ENCODE results near the gene R3HDML.

R3HDML gene

DNA sequence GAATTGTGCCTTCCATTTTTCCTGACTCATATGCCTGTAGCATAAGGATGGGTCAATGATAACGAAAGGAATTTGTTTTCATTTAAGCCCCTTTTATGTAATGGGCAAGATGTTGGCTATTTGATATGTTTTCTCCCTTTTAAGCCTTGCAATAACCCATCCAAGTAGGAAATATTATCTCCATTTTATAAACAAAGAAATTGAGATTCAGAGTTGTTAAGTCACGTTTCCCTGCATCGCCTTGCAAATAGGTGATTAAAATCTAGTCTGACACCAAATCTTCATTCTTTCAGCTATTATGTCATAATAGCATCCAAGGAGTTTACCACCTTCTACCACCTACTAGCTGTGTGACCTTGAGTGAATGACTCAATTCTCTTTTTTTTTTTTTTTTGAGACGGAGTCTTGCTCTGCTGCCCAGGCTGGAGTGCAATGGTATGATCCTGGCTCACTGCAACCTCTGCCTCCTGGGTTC lies 25.7 kb downstream of the R3HDML start:
- no peak for TF ChIP-seq POLR2A (IDR thresholded peaks at IDR 0.05; ENCODE audit: low read length)
- DNase-seq: no peak

DNA sequence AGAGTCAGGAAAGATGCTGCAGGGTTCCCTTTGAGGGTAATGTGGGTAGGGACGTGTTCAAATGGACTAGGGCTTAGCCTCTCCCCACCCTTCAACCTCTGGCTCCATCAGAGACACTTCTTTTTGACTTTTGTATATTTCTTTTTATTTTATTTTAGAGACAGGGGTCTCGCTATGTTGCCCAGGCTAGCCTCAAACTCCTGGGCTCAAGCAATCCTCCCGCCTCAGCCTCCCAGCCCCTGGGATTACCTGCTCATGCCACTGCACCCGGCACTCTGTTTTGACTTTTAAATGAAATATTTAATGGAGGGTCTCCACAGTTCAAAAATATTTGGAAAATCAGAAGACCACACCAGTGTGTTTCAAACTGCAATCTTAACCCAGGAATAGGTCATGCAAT lies 27.2 kb downstream of the R3HDML start:
- no peak for TF ChIP-seq POLR2A (IDR thresholded peaks at IDR 0.05; ENCODE audit: low read length)
- no peak for TF ChIP-seq GATA1 (IDR thresholded peaks at IDR 0.05; ENCODE audit: low read depth, low read length)
- DNase-seq: no peak

DNA sequence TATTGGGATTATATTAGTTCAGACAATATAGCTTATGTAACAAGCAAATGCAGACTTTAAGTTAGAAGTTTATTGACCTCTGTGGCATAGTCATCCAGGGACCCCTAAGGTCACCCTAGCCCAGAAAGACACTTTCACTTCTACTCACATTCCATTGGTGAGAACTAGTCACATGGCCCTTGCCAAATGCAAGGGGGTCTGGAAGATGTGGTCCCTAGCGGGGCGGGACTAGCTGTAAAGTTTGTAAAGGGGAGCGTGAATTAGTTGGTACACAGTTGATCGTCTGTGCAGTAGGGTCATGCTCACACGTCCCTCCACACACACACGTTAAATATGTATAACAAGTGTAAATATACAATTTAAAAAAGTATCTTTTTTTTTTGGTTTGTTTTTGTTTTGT lies 27.9 kb downstream of the R3HDML start:
- no peak for TF ChIP-seq POLR2A (IDR thresholded peaks at IDR 0.05; ENCODE audit: low read length)
- no peak for DNase-seq

DNA sequence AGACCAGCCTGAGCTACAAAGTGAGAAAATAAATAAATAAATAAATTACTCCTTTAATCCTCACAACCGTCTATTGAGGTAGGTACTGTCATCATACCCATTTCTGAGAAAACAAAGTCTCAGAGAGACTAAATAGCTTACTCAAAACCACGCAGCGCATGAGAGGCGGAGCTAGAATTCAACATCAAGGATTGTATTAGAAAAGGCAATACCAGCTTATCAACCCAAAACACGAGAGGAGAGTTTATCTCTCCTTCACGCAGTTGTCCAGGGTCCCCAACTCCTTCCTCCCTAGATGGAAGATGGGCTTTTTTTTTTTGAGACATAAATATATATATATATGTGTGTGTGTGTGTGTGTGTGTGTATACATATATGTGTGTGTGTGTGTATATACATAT lies 30.9 kb downstream of the R3HDML start:
- no peak for TF ChIP-seq GATA1 (IDR thresholded peaks at IDR 0.05; ENCODE audit: low read depth, low read length)
- TF ChIP-seq POLR2A (IDR thresholded peaks at IDR 0.05; ENCODE audit: low read length): no peak
- DNase-seq: peak; percentile 62 to 81

- no peak for DNase-seq
- TF ChIP-seq POLR2A (IDR thresholded peaks at IDR 0.05; ENCODE audit: low read length) (no peak), GATA1 (IDR thresholded peaks at IDR 0.05; ENCODE audit: low read depth, low read length) (no peak)
Observed at GRCh38 chr20:44370639-44371218, 33.9 kb downstream of the R3HDML start.

DNA sequence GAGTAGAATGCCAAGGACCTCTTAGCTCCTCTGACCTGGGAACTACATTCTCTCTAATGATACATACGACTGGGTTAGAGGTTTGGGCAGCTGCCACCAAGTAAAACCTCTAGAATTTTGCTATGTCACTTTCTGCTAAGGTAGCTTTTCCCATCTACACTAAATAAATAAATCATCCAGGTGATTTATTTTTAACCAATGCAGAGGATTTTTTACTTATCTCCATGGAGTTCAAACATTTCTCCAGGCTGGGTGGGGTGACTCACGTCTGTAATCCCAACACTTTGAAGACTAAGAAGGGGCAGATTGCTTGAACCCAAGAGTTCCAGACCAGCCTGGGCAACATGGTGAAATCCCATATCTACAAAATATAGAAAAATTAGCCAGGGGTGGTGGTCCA lies 45.8 kb downstream of the R3HDML start:
- TF ChIP-seq GATA1 (IDR thresholded peaks at IDR 0.05; ENCODE audit: low read depth, low read length) (no peak), POLR2A (IDR thresholded peaks at IDR 0.05; ENCODE audit: low read length) (no peak)
- no peak for DNase-seq

- peak; percentile 79 to 90 for DNase-seq
- no peak for TF ChIP-seq POLR2A (IDR thresholded peaks at IDR 0.05; ENCODE audit: low read length)
- TF ChIP-seq GATA1 (IDR thresholded peaks at IDR 0.05; ENCODE audit: low read depth, low read length): no peak
Observed at GRCh38 chr20:44384423-44385027, 47.7 kb downstream of the R3HDML start.

DNA sequence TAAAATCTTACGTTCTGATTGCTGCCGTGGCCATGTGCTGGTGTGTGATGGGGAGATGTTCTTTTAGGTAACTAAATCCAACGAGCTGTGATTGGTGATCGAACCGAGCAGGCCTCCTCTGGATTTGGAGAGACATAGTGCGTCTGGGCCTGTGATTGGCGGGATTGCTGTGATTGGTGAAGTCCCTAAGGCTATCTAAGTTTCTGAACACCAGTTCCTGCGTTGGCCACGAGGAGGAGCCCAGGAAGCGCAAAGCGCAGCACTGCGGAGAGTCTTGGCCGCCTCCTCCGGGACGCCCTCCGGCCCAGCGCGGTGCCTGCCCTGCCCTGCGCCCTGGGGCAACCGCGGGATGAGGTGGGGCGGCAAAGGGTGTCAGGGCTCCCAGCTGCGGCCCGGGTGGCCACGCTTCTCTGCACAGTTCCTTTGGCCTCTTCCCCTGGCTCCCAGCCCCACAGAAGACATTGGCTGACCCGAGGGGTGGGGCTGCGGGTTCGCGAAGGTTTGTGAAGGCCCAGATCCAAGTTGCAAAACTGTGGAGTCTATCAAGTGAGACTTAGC lies 51.7 kb downstream of the R3HDML start:
- DNase-seq: peak; percentile 86 to 91
- TF ChIP-seq POLR2A (IDR thresholded peaks at IDR 0.05; ENCODE audit: low read length) (no peak), GATA1 (IDR thresholded peaks at IDR 0.05; ENCODE audit: low read depth, low read length) (no peak)

- DNase-seq: no peak
- TF ChIP-seq GATA1 (IDR thresholded peaks at IDR 0.05; ENCODE audit: low read depth, low read length): no peak
Observed at GRCh38 chr20:44389871-44390270, 53.0 kb downstream of the R3HDML start.

DNA sequence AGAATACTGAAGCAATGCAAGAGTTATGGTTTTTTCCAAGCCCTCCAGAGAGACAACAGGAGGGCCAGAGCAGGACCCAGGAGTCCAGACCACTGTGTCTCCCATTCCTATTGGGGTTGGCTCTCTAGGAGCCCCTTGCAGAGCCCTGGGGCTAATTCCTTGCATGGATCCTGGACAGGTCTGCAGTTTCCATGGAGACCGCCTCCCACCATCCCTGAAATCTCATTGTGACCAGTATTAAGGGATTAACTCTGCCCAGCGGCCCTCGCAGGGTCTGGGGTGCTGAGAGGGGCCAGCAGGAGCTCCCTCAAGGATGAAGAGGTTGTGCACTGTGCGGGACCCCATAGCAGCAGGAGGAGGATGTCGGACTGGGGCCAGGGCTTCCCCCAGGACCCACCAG lies 53.4 kb downstream of the R3HDML start:
- no peak for DNase-seq
- TF ChIP-seq GATA1 (IDR thresholded peaks at IDR 0.05; ENCODE audit: low read depth, low read length): no peak
- TF ChIP-seq POLR2A (IDR thresholded peaks at IDR 0.05; ENCODE audit: low read length): no peak

- DNase-seq: no peak
- TF ChIP-seq GATA1 (IDR thresholded peaks at IDR 0.05; ENCODE audit: low read depth, low read length): no peak
- TF ChIP-seq POLR2A (IDR thresholded peaks at IDR 0.05; ENCODE audit: low read length): no peak
Observed at GRCh38 chr20:44392088-44392775, 55.4 kb downstream of the R3HDML start.

GRCh38 chr20:44392776-44393607 lies 56.1 kb downstream of the R3HDML start:
- DNase-seq: peak in 1 of 2 experiments; percentile 55
- TF ChIP-seq POLR2A (IDR thresholded peaks at IDR 0.05; ENCODE audit: low read length): no peak
- no peak for TF ChIP-seq GATA1 (IDR thresholded peaks at IDR 0.05; ENCODE audit: low read depth, low read length)

DNA sequence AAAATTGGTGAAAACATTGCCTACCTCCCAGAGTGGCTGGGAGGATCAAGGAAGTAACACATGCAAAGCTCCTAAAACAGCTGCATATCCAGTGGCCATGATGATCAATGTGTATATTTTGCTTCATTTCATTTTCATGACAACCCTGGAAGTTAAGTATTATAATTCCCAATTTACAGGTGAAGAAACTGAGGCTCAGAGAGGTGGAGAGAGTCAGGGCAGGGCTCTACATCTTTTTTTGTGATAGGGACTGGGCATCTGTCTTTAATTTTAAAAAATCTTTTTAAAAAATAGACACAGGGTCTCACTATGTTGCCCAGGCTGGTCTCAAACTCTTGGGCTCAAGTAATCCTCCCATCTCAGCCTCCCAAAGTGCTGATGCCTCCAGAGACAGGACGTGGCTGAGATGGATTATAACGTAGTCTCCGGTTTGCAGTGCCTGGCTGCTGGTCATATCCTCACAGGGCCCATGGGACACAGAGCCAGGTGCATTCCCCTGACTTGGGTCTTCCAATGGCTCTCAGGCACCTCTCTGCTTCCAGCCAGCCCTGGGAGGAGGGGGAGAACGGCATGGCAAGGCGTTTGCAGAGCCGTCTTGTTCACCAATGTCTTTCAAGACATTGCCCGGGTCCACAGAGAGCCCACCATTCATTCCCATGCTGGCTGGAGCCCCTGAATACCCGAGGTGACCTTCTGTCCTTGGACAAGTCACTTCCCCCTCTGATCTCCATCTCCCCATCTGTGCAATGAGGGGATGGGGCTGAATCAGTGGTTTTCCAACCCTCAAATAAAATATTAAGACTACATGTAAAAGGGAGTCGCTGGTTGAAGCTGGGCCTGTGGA lies 57.0 kb downstream of the R3HDML start:
- TF ChIP-seq POLR2A (IDR thresholded peaks at IDR 0.05; ENCODE audit: low read length) (no peak), GATA1 (IDR thresholded peaks at IDR 0.05; ENCODE audit: low read depth, low read length) (no peak)

More for the DNA sequence above, 57.0 kb downstream of the R3HDML start:
- DNase-seq: no peak

Data from erythroblast (primary cell).